COLO668 (cell line): ENCODE data around the gene DAPK1.

Source experiments
- DNase-seq: peaks from one replicate; lab custom pipeline; 2025; ENCODE audit not compliant: unreplicated experiment; lab: John Stamatoyannopoulos, UW

The DAPK1 gene

GRCh38 chr9:87638292-87638691 lies 140.6 kb downstream of the DAPK1 start:
- DNase-seq: no peak

GRCh38 chr9:87639949-87640348 lies 142.3 kb downstream of the DAPK1 start:
- no peak for DNase-seq

GRCh38 chr9:87640385-87640795 lies 142.7 kb downstream of the DAPK1 start:
- DNase-seq: no peak

GRCh38 chr9:87641067-87641466 lies 143.4 kb downstream of the DAPK1 start:
- DNase-seq: no peak

- DNase-seq: no peak
Observed at GRCh38 chr9:87642330-87643106, 144.9 kb downstream of the DAPK1 start.

GRCh38 chr9:87643107-87643650 lies 145.5 kb downstream of the DAPK1 start:
- no peak for DNase-seq

- no peak for DNase-seq
Observed at GRCh38 chr9:87643778-87644570, 146.3 kb downstream of the DAPK1 start.

GRCh38 chr9:87644659-87645058 lies 147.0 kb downstream of the DAPK1 start:
- no peak for DNase-seq

GRCh38 chr9:87646546-87646945 lies 148.9 kb downstream of the DAPK1 start:
- DNase-seq: no peak

GRCh38 chr9:87647114-87647513 lies 149.4 kb downstream of the DAPK1 start:
- no peak for DNase-seq

- DNase-seq: no peak
Observed at GRCh38 chr9:87648606-87649005, 150.9 kb downstream of the DAPK1 start.

- DNase-seq: no peak
Observed at GRCh38 chr9:87650611-87651295, 153.1 kb downstream of the DAPK1 start.

- DNase-seq: no peak
Observed at GRCh38 chr9:87651431-87651830, 153.8 kb downstream of the DAPK1 start.

- no peak for DNase-seq
Observed at GRCh38 chr9:87653941-87654340, 156.3 kb downstream of the DAPK1 start.

GRCh38 chr9:87655731-87656130 lies 158.1 kb downstream of the DAPK1 start:
- DNase-seq: no peak

GRCh38 chr9:87656485-87656884 lies 158.8 kb downstream of the DAPK1 start:
- DNase-seq: no peak

GRCh38 chr9:87657190-87657589 lies 159.5 kb downstream of the DAPK1 start:
- DNase-seq: no peak

GRCh38 chr9:87657893-87658292 lies 160.2 kb downstream of the DAPK1 start:
- no peak for DNase-seq

- no peak for DNase-seq
Observed at GRCh38 chr9:87658511-87658910, 160.8 kb downstream of the DAPK1 start.

- DNase-seq: no peak
Observed at GRCh38 chr9:87659534-87660419, 162.1 kb downstream of the DAPK1 start.
